ENCODE results near the gene AGO1. TPM values are rescaled to one million over a fixed set of nuclear protein-coding genes. Genes with fewer than 3 reads are reported as not detected.
A peak's percentile ranks its signal among the peaks of the same experiment; 100 is the strongest.

The AGO1 gene
- polyA plus RNA-seq, 1 experiment: 14.8 TPM

- POLR2A ChIA-PET: no interaction called here
- no peak for DNase-seq (ENCODE audit: low read depth, low spot score)
- TF ChIP-seq, protein P1, sequence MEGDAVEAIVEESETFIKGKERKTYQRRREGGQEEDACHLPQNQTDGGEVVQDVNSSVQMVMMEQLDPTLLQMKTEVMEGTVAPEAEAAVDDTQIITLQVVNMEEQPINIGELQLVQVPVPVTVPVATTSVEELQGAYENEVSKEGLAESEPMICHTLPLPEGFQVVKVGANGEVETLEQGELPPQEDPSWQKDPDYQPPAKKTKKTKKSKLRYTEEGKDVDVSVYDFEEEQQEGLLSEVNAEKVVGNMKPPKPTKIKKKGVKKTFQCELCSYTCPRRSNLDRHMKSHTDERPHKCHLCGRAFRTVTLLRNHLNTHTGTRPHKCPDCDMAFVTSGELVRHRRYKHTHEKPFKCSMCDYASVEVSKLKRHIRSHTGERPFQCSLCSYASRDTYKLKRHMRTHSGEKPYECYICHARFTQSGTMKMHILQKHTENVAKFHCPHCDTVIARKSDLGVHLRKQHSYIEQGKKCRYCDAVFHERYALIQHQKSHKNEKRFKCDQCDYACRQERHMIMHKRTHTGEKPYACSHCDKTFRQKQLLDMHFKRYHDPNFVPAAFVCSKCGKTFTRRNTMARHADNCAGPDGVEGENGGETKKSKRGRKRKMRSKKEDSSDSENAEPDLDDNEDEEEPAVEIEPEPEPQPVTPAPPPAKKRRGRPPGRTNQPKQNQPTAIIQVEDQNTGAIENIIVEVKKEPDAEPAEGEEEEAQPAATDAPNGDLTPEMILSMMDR (IDR thresholded peaks at IDR 0.05; ENCODE audit: low read depth, low read length): no peak
- Histone ChIP-seq H3K27ac (ENCODE audit: low read depth, low read length) (no peak overlapping the region), H3K27me3 (ENCODE audit: control insufficient read depth, insufficient read depth, low read length) (no peaks in the 10 kb centered on the region), H3K4me3 (ENCODE audit: low read depth, low read length) (no peak overlapping the region), H3K9me3 (ENCODE audit: control insufficient read depth, insufficient read depth, low read length) (no peaks in the 10 kb centered on the region)
- CTCF ChIA-PET: no interaction called here
Observed at GRCh38 chr1:35927472-35927871, 44.5 kb downstream of the AGO1 start.

- no peak for DNase-seq (ENCODE audit: low read depth, low spot score)
- Histone ChIP-seq H3K4me3 (ENCODE audit: low read depth, low read length) (peak overlapping the region; percentile 83), H3K9me3 (ENCODE audit: control insufficient read depth, insufficient read depth, low read length) (no peaks in the 10 kb centered on the region), H3K27me3 (ENCODE audit: control insufficient read depth, insufficient read depth, low read length) (no peaks in the 10 kb centered on the region), H3K27ac (ENCODE audit: low read depth, low read length) (peak overlapping the region; percentile 76)
- TF ChIP-seq, protein P1 (IDR thresholded peaks at IDR 0.05; ENCODE audit: low read depth, low read length): no peak
- CTCF ChIA-PET: no interaction called here
- POLR2A ChIA-PET: no interaction called here
Observed at GRCh38 chr1:35929730-35930592, 47.0 kb downstream of the AGO1 start.

DNA sequence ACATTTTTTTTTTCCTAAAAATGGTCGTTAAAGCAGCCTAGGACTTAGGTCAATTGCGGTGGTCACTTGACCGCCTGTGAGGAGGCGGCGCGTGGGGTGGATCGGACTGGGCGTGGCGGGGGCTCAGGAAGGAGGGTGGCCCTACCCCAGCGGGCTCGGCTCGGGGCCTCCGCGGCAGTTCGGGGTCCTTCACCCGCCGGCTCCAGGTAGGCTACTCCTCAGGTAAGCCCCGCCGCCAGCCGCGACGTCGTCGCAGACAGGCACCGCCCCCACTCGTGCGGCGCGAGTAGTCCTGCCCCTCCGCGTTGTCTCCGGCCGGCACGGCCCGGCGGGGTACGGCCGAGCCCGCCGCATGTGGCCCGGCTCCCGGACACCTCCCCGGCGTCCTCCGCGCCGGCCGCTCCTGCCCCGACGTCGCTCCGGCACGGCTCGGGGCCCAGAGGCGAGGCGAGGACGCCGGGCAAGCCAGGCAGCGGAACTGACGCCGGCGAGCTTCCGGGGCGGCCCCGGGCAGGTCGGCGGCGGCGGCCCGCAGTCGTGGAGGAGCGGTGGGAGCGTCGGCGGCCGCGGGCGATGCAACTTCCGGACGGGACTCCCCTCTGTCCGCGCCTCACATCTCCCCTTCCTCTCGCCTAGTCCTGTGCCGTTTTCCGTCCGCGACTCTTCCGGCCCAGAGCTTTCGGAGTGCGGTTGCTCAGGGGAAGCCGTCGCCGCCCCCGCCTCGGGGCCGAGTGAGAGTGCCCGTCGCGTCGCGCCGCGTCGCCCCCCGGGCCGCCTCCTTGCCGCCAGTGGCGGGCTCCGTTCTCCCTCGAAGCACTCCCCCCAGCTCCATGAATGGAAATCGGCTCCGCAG, 47.8 kb downstream of the AGO1 start, which contains the start of gene AGO3:
AGO3 (plus strand) TSS at position 513 of the 853 bp plus-strand sequence; CDS start at position 835, 322 bp downstream.
- ChIA-PET CTCF (no interaction called here), POLR2A (interaction anchor here (0.8 to 1.1 kb wide), 3 partner anchors 12 to 153 kb away, joined by 3 to 5 read pairs (median 3); partner anchors contain the start of gene TEKT2)
- peak within 1 kb of the TSS; percentile 83 for H3K4me3 ChIP-seq (ENCODE audit: low read depth, low read length)
- TF ChIP-seq, protein P1 (IDR thresholded peaks at IDR 0.05; ENCODE audit: low read depth, low read length): no peak
- peak within 1 kb of the TSS; percentile 76 for H3K27ac ChIP-seq (ENCODE audit: low read depth, low read length)
- H3K9me3 ChIP-seq (ENCODE audit: control insufficient read depth, insufficient read depth, low read length): no peaks in the 10 kb centered on the region
- peak; percentile 23 for DNase-seq (ENCODE audit: low read depth, low spot score)
- H3K27me3 ChIP-seq (ENCODE audit: control insufficient read depth, insufficient read depth, low read length): no peaks in the 10 kb centered on the region

DNA sequence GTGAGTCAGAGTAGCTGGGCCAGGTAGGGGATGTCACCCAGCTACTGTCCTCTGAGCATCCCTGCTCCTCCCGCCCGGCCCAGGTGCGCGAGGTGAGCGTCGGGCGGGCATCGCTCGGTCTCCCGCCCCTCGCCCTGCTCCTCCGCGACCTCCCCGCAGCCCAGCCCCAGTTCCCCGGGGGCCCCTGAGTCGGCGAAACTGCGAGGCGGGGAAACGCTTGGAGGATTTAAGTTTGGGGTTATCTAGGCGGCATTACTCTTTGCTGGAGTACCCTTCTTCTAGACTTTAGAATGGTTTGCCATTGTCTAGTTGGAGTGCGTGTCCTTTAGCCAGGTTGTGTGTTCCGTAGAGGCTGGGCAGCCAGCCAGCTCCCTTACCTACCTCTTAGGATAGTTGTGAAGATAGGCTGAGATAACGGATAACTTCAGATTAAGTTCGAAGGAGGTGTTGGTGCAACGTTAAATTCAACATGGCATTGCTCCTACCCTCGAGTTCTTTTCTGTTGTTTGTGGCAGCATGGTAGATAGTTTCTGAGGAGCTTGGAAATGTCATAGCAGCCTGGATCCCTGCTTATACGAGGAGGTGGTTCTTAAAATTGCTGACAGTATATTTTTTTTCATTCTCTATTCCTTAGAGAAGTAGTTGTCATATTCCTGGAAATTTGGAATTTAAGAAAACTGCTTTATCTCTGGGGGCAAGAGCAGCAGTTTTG, 48.6 kb downstream of the AGO1 start:
- H3K9me3 ChIP-seq (ENCODE audit: control insufficient read depth, insufficient read depth, low read length): no peaks in the 10 kb centered on the region
- TF ChIP-seq, protein P1 (IDR thresholded peaks at IDR 0.05; ENCODE audit: low read depth, low read length): no peak
- no peak for DNase-seq (ENCODE audit: low read depth, low spot score)
- H3K27ac ChIP-seq (ENCODE audit: low read depth, low read length): peak overlapping the region; percentile 55
- ChIA-PET CTCF (no interaction called here), POLR2A (interaction anchor here (0.8 to 1.1 kb wide), 3 partner anchors 13 to 152 kb away, joined by 3 to 5 read pairs (median 3); partner anchors contain the start of gene TEKT2)
- no peaks in the 10 kb centered on the region for H3K27me3 ChIP-seq (ENCODE audit: control insufficient read depth, insufficient read depth, low read length)
- peak overlapping the region; percentile 83 for H3K4me3 ChIP-seq (ENCODE audit: low read depth, low read length)

All from AG04450 (cell line).